Thyroid gland (tissue), 4 donors: Measurements from ENCODE around the gene CD226.

Experiments
- CTCF ChIP-seq, 6 experiments: fragments of 200-600 bp in 3 of 6; fragments of 450-650 bp in 3 of 6; sonication (generic) in 3 of 6; IDR thresholded peaks; one replicate each; pipeline ENCODE4 v1.5.1; 2016 to 2019; ENCODE audit warnings: antibody characterized with exemption in 6 of 6, mild to moderate bottlenecking in 2 of 6, inconsistent platforms in 1 of 6, moderate library complexity in 1 of 6
- POLR2A ChIP-seq, 2 donors: fragments of 450-650 bp; IDR thresholded peaks; one replicate each; pipeline ENCODE4 v1.6.1; 2017; ENCODE audit warnings: antibody characterized with exemption in 2 of 2, mild to moderate bottlenecking in 2 of 2, moderate library complexity in 1 of 2

- TF ChIP-seq CTCF (IDR thresholded peaks at IDR 0.05) (no peak), POLR2A (IDR thresholded peaks at IDR 0.05) (no peak)
These were observed 20.4 kb upstream of the CD226 start for GRCh38 chr18:69968039-69968438.
